Keratinocyte (primary cell): ENCODE measurements around the gene EEF1G. TPM values are rescaled to one million over a fixed set of nuclear protein-coding genes. Genes with fewer than 3 reads are reported as not detected.
A peak's percentile ranks its signal among the peaks of the same experiment; 100 is the strongest.
"Not testable (repeated sequence)": the region's sequence is repeated elsewhere in the genome, so short reads cannot be mapped to it uniquely, and the experiment has no call there.

ENCODE experiments used
- DNase-seq: peaks from one replicate; pipeline ENCODE4 v3.0.0-alpha.2; 2011; ENCODE audit warnings: low read depth, missing footprints, low spot score
- FAIRE-seq: peaks from 2 replicates; lab custom pipeline; 2011; peaks lifted over from hg19 to GRCh38; lab: Jason Lieb, UNC
- H2AFZ ChIP-seq: 2 replicates; pipeline ENCODE4 v1.6.0; 2012; ENCODE audit warnings: low read length, control low read depth, inconsistent platforms; ENCODE audit not compliant: control insufficient read depth
- H3K27ac ChIP-seq: 2 replicates; pipeline ENCODE4 v1.5.1; 2011; ENCODE audit warnings: low read length; ENCODE audit not compliant: control insufficient read depth, insufficient read depth
- H3K27me3 ChIP-seq: 3 replicates; pipeline ENCODE4 v1.6.0; 2011; ENCODE audit warnings: low read length; ENCODE audit not compliant: control insufficient read depth, insufficient read depth; ENCODE audit errors: extremely low read depth
- H3K36me3 ChIP-seq, 2 experiments: 2 replicates in 1 of 2; 3 replicates in 1 of 2; pipeline ENCODE4 v1.5.1; 2011; ENCODE audit warnings: low read length in 2 of 2, mild to moderate bottlenecking in 1 of 2; ENCODE audit not compliant: control insufficient read depth in 2 of 2, insufficient read depth in 2 of 2; ENCODE audit errors: extremely low read depth in 1 of 2
- H3K4me1 ChIP-seq: 3 replicates; pipeline ENCODE4 v1.5.1; 2011; ENCODE audit warnings: low read length; ENCODE audit not compliant: control insufficient read depth, insufficient read depth; ENCODE audit errors: extremely low read depth
- H3K4me2 ChIP-seq: 3 replicates; pipeline ENCODE4 v1.6.0; 2011; ENCODE audit warnings: low read depth, low read length; ENCODE audit not compliant: control insufficient read depth, insufficient read depth; ENCODE audit errors: extremely low read depth
- H3K4me3 ChIP-seq, 3 experiments: fragments of 200-600 bp in 1 of 3; sonication (generic) in 1 of 3; 2 replicates in 2 of 3; 3 replicates in 1 of 3; pipeline ENCODE4 v1.5.1; 2011 to 2016; ENCODE audit warnings: low read length in 3 of 3, mild to moderate bottlenecking in 3 of 3, control low read depth in 2 of 3, inconsistent platforms in 1 of 3, low read depth in 1 of 3, mixed read lengths in 1 of 3, mixed run types in 1 of 3, moderate library complexity in 1 of 3; ENCODE audit not compliant: control insufficient read depth in 2 of 3, insufficient read depth in 2 of 3; ENCODE audit errors: extremely low read depth in 1 of 3
- H3K79me2 ChIP-seq: 2 replicates; pipeline ENCODE4 v1.6.0; 2012; ENCODE audit warnings: low read length; ENCODE audit not compliant: control insufficient read depth, insufficient read depth
- H3K9ac ChIP-seq: 3 replicates; pipeline ENCODE4 v1.6.0; 2011; ENCODE audit warnings: low read length; ENCODE audit not compliant: control insufficient read depth, insufficient read depth; ENCODE audit errors: extremely low read depth
- H3K9me1 ChIP-seq: 3 replicates; pipeline ENCODE4 v1.6.0; 2011; ENCODE audit warnings: low read length; ENCODE audit not compliant: control insufficient read depth, insufficient read depth; ENCODE audit errors: extremely low read depth
- H3K9me3 ChIP-seq: 2 replicates; pipeline ENCODE4 v1.5.1; 2012; ENCODE audit warnings: low read depth, low read length; ENCODE audit not compliant: control insufficient read depth
- H4K20me1 ChIP-seq: 3 replicates; pipeline ENCODE4 v1.6.0; 2011; ENCODE audit warnings: low read length; ENCODE audit not compliant: control insufficient read depth, insufficient read depth; ENCODE audit errors: extremely low read depth
- EZH2 ChIP-seq: IDR thresholded peaks from one replicate; pipeline ENCODE4 v1.6.1; 2012; ENCODE audit warnings: inconsistent platforms, mild to moderate bottlenecking, low read length, moderate library complexity
- dilution Hi-C: fragments of 300-500 bp; cut with MboI; formaldehyde crosslinking; loops from one replicate; pipeline ENCODE4 v1.7.0; 2020; ENCODE audit warnings: low sequenced_read_pairs; ENCODE audit not compliant: extremely low pct_ligation_motif_present
- polyA plus RNA-seq, 5 experiments: library from polyadenylated mRNA; depleted of rRNA in 3 of 5; stranded (reverse) in 3 of 5; stranded (forward) in 1 of 5; unstranded in 1 of 5; fragments of >200 nt; gene quantifications; 1 replicate in 1 of 5; 2 replicates in 3 of 5; 3 replicates in 1 of 5; pipeline versions ENCODE4 v1.2.1 to v1.2.3, GENCODE V29; 2011 to 2012; ENCODE audit warnings: missing spikeins in 2 of 5, low read depth in 1 of 5, low replicate concordance in 1 of 5
- TF ChIP-seq, protein P1 (sequence below), 3 experiments: IDR thresholded peaks in 1 of 3; conservative IDR thresholded peaks in 1 of 3; optimal IDR thresholded peaks in 1 of 3; 2 replicates in 2 of 3; 3 replicates in 1 of 3; pipeline versions ENCODE3 to v1.5.1; 2011; ENCODE audit warnings: low read length in 3 of 3, mild to moderate bottlenecking in 3 of 3, moderate library complexity in 2 of 3, control low read depth in 1 of 3, inconsistent platforms in 1 of 3; ENCODE audit not compliant: insufficient read depth in 2 of 3; ENCODE audit errors: extremely low read depth in 1 of 3

The EEF1G gene
- polyA plus RNA-seq, 1 donor (not counting 4 experiments of a cell fraction or from before 2014, with no cell fraction given), result 1,735 TPM

DNA sequence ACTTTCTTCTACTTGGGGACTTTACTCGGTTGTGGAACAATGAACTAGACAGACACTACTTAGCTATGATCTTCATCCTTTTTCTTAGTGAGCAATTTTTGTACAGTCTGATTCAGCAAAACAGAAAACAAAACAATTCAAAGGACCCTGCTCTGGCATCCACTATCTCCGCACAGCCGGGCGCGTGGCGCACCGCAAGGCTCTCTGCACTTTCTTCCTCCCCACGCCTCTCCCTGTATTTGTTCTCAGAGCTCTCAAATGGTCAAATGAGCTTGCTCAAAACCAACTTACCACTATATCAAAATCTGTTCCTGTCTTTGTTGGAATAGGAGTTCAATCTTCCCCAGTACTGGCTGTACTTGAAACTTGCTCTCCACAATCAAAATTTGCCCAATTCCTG is 7.4 kb downstream of the EEF1G start:
- dilution Hi-C loops, result no loop called here
- Histone ChIP-seq H3K9ac (no peak overlapping the region), H3K4me3 (no peak overlapping the region), H3K9me1 (peaks cover 2% of the 10 kb centered on the region), H4K20me1 (peaks cover 25% of the 10 kb centered on the region), H3K4me2 (no peak overlapping the region), H3K4me1 (peaks cover 18% of the 10 kb centered on the region), H3K9me3 (no peaks in the 10 kb centered on the region), H3K27ac (no peak overlapping the region), H3K79me2 (peaks cover 73% of the 10 kb centered on the region), H2AFZ (no peak overlapping the region), H3K36me3 (peaks cover 36% of the 10 kb centered on the region in 2 experiments), H3K27me3 (no peaks in the 10 kb centered on the region)
- FAIRE-seq (no peak), DNase-seq (no peak)
- no peak for TF ChIP-seq EZH2
- TF ChIP-seq, protein P1, sequence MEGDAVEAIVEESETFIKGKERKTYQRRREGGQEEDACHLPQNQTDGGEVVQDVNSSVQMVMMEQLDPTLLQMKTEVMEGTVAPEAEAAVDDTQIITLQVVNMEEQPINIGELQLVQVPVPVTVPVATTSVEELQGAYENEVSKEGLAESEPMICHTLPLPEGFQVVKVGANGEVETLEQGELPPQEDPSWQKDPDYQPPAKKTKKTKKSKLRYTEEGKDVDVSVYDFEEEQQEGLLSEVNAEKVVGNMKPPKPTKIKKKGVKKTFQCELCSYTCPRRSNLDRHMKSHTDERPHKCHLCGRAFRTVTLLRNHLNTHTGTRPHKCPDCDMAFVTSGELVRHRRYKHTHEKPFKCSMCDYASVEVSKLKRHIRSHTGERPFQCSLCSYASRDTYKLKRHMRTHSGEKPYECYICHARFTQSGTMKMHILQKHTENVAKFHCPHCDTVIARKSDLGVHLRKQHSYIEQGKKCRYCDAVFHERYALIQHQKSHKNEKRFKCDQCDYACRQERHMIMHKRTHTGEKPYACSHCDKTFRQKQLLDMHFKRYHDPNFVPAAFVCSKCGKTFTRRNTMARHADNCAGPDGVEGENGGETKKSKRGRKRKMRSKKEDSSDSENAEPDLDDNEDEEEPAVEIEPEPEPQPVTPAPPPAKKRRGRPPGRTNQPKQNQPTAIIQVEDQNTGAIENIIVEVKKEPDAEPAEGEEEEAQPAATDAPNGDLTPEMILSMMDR (optimal IDR thresholded peaks at IDR 0.05 in 1 of 3, IDR thresholded peaks at IDR 0.05 in 1 of 3, conservative IDR thresholded peaks at IDR 0.05 in 1 of 3; ENCODE audit: extremely low read depth in 1 of 3, insufficient read depth in 2 of 3, low read length in 3 of 3), result no peak

DNA sequence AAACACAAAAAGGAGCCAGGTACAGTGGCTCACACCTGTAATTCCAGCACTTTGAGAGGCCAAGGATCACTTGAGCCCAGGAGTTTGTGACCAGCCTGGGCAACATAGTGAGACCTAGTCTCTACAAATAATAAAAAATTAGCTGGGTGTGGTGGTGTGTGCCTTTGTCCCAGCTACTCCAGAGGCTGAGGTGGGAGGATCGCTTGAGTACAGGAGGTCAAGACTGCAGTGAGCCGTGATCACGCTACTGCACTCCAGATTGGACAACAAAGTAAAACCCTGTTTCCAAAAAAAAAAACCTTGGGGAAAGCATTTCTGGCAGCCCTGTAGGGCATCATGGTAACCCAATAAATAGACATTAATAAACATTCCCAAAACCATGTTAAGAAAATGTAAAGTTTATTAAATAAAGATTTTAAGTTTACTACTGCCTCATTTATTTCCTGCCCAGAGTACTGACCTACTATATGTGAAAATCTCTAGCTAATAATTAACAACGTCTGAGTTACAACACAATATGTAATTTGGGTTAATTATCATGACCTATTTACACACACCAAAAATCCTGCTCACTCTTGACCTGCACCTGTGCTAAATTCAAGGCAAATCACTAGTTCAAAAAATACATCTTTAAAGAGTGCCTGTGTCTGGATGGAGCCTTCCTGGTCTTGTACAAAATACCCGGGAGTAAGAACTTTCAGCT is 8.4 kb downstream of the EEF1G start:
- H4K20me1 ChIP-seq, result peaks cover 21% of the 10 kb centered on the region
- H3K4me3 ChIP-seq, result no peak overlapping the region
- no peak overlapping the region for H3K4me2 ChIP-seq
- no peak overlapping the region for H3K27ac ChIP-seq
- DNase-seq, result no peak
- no peak for FAIRE-seq
- TF ChIP-seq, protein P1 (optimal IDR thresholded peaks at IDR 0.05 in 1 of 3, IDR thresholded peaks at IDR 0.05 in 1 of 3, conservative IDR thresholded peaks at IDR 0.05 in 1 of 3; ENCODE audit: extremely low read depth in 1 of 3, insufficient read depth in 2 of 3, low read length in 3 of 3), result no peak
- no peak for TF ChIP-seq EZH2
- peaks cover 2% of the 10 kb centered on the region for H3K9me1 ChIP-seq
- H3K9me3 ChIP-seq, result no peaks in the 10 kb centered on the region
- H3K27me3 ChIP-seq, result no peaks in the 10 kb centered on the region
- dilution Hi-C loops, result no loop called here
- H3K4me1 ChIP-seq, result peaks cover 24% of the 10 kb centered on the region
- H3K36me3 ChIP-seq, result peaks cover 27 to 32% of the 10 kb centered on the region in 2 experiments
- no peak overlapping the region for H2AFZ ChIP-seq
- H3K79me2 ChIP-seq, result peaks cover 63% of the 10 kb centered on the region
- H3K9ac ChIP-seq, result no peak overlapping the region

DNA sequence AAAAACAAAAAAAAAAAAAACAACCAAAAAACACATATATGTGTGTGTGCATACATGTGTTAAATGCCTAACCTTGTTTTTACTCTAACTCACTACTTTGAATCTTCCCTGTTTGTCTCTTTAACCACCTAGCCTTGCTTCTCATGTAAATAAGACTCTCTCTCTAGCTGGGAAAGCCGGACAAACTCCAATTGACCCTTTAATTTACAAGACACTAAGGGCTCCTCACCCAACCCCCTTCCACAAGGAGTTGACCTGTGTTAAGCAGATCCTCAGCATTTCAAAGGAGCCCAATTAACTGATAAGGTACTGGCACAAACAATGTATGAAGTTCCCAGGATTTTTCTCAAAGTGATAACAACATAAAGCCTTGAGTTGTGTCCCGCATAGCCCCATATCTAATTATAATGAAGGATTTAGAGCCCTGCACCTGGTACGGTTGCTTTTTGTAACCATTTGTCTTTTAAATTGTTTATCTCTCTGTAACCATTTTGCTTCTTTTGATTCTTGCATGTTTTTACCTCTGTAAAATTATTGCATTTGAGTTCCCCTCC is 11.9 kb downstream of the EEF1G start:
- Histone ChIP-seq H4K20me1 (peaks cover 17% of the 10 kb centered on the region), H3K79me2 (peaks cover 37% of the 10 kb centered on the region), H3K27ac (peak overlapping the region; percentile 28), H3K4me1 (peaks cover 57% of the 10 kb centered on the region), H3K36me3 (peaks cover 18 to 44% of the 10 kb centered on the region in 2 experiments)
- H2AFZ ChIP-seq, FAIRE-seq, dilution Hi-C loops, H3K4me2 ChIP-seq, H3K9me3 ChIP-seq, DNase-seq, H3K27me3 ChIP-seq, H3K9ac ChIP-seq, H3K4me3 ChIP-seq, H3K9me1 ChIP-seq: not testable (repeated sequence)
